NCI-H69 (cell line): Measurements from ENCODE around the gene RUVBL2.
A peak's percentile ranks its signal among the peaks of the same experiment; 100 is the strongest.

Experiments used
- DNase-seq: peaks from one replicate; lab custom pipeline; 2025; lab: John Stamatoyannopoulos, UW

The RUVBL2 gene

GRCh38 chr19:48964205-48965039, 29.3 kb upstream of the RUVBL2 start:
- DNase-seq: peak; percentile 61

- DNase-seq: peak; percentile 97
Observed at GRCh38 chr19:48965040-48965805, 28.5 kb upstream of the RUVBL2 start, which contains the start of gene FTL. Gene FTL (plus strand): TSS chr19:48965309. CDS start chr19:48965508, 199 bp downstream.

GRCh38 chr19:48965806-48966540, 27.7 kb upstream of the RUVBL2 start:
- peak; percentile 94 for DNase-seq

GRCh38 chr19:48966541-48967345, 26.9 kb upstream of the RUVBL2 start:
- peak; percentile 13 for DNase-seq

GRCh38 chr19:48967346-48968178, 26.1 kb upstream of the RUVBL2 start:
- no peak for DNase-seq

- DNase-seq: no peak
Observed at GRCh38 chr19:48968179-48968661, 25.5 kb upstream of the RUVBL2 start.

- DNase-seq: no peak
Observed at GRCh38 chr19:48968813-48969218, 24.9 kb upstream of the RUVBL2 start.

GRCh38 chr19:48969276-48970138, 24.2 kb upstream of the RUVBL2 start:
- DNase-seq: peak; percentile 57

GRCh38 chr19:48970139-48970766, 23.4 kb upstream of the RUVBL2 start:
- DNase-seq: no peak

- DNase-seq: peak; percentile 65
Observed at GRCh38 chr19:48970923-48971395, 22.7 kb upstream of the RUVBL2 start.

GRCh38 chr19:48975947-48976847, 17.5 kb upstream of the RUVBL2 start:
- peak; percentile 47 for DNase-seq

- no peak for DNase-seq
Observed at GRCh38 chr19:48977061-48977460, 16.6 kb upstream of the RUVBL2 start.

GRCh38 chr19:48982280-48982679, 11.4 kb upstream of the RUVBL2 start:
- DNase-seq: no peak

GRCh38 chr19:48985711-48986110, 8.0 kb upstream of the RUVBL2 start:
- no peak for DNase-seq

- no peak for DNase-seq
Observed at GRCh38 chr19:48986211-48986610, 7.5 kb upstream of the RUVBL2 start.

GRCh38 chr19:48987323-48987722, 6.4 kb upstream of the RUVBL2 start:
- no peak for DNase-seq

- no peak for DNase-seq
Observed at GRCh38 chr19:48988286-48988685, 5.4 kb upstream of the RUVBL2 start.

GRCh38 chr19:48988860-48989259, 4.8 kb upstream of the RUVBL2 start:
- DNase-seq: no peak
